PC-3 (cell line): ENCODE measurements around the gene MIOX.

Experiments
- CTCF ChIP-seq: fragments of 300-600 bp; sonication (generic); conservative IDR thresholded peaks from 2 replicates; pipeline ENCODE4 v1.5.1; 2017; ENCODE audit warnings: antibody characterized with exemption, low read depth, mild to moderate bottlenecking, low read length
- EZH2 ChIP-seq: fragments of 300-600 bp; sonication (generic); IDR thresholded peaks from one replicate; pipeline ENCODE4 v1.6.1; 2017; ENCODE audit warnings: antibody characterized with exemption, mild to moderate bottlenecking, low read length; ENCODE audit not compliant: unreplicated experiment

DNA sequence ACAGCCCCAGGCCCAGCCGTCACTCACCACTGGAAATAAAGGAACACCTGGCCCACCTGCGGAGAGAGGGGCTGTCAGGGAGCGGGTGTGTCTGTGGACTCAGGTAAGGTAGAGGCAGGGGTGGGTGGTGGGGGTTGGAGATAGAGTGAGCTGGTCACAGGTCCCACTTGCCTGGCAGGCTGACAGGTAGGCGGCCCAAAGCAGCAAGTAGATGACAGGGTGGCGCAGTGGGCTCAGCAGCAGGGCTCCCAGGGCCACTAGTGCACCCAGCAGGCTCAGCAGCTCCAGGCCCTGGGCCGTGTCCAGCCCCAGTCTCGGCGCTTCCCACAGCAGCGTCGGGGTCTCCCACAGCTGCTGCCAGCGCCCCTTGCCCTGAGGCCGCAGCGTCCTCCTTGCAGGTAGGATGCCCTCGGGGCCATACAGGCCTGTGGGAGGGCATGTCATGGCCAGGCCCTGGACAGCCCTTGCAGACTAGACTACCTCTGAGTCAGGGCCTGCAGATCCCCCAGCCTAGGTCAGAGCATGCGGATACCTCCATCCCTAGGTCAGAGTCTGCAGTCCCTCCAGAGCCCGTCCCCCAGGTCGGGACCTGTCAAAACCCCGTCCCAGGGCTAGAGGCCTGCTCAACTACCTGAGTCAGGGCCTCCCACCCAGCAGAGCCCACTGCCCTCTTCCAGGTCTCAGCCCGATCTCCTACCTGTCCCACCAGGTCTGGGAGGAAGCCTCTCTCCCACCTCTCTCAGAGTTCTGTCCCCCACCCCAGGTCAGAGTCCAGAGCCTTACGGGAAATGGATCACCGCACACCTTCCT, 20.2 kb downstream of the MIOX start:
- TF ChIP-seq CTCF = no peak
- TF ChIP-seq EZH2 = no peak
